Spleen (tissue), 7 donors: ENCODE data around the gene PPHLN1.

Experiments used
- POLR2AphosphoS5 ChIP-seq, 3 donors: sonication (generic); formaldehyde crosslinking; IDR thresholded peaks; one replicate each; pipeline ENCODE4 v1.5.1; 2017; ENCODE audit warnings: antibody characterized with exemption in 3 of 3
- TF ChIP-seq, protein P1 (sequence below), 11 experiments: fragments of 200-600 bp in 7 of 11; fragments of 450-650 bp in 4 of 11; sonication (generic) in 4 of 11; IDR thresholded peaks in 8 of 11; conservative IDR thresholded peaks in 3 of 11; 1 replicate in 7 of 11; 2 replicates in 4 of 11; pipeline versions ENCODE4 v1.4.0 to v1.8.0; 2016 to 2021; ENCODE audit warnings: antibody characterized with exemption in 11 of 11, inconsistent platforms in 4 of 11, mild to moderate bottlenecking in 1 of 11
- donor health status: DM: no; HTN: no; CAD: no; lungs with moderate emphysema.
- donor health status: DM: no; HTN: no; CAD: no.
- donor health status: DM: no; HTN: no; CAD: no.

DNA sequence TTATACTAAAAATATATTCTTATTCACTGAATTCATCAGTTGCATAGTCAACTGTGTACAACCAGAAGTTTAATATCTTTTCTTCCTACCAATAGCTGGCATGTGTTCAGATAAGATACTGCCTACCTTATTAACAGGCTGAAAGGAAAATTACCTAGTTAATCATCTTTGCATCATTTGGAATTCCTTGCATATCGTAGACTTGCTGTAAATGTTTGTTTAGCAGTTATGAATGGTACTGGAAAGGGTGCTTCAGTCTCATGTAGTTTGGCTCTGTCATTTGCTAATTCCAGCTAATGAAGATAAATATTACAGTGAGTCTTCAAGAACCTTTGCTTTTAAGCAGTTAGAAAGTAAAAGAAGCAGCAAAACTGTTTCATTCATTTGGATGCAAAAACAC is 84.4 kb downstream of the PPHLN1 start:
- TF ChIP-seq, protein P1, sequence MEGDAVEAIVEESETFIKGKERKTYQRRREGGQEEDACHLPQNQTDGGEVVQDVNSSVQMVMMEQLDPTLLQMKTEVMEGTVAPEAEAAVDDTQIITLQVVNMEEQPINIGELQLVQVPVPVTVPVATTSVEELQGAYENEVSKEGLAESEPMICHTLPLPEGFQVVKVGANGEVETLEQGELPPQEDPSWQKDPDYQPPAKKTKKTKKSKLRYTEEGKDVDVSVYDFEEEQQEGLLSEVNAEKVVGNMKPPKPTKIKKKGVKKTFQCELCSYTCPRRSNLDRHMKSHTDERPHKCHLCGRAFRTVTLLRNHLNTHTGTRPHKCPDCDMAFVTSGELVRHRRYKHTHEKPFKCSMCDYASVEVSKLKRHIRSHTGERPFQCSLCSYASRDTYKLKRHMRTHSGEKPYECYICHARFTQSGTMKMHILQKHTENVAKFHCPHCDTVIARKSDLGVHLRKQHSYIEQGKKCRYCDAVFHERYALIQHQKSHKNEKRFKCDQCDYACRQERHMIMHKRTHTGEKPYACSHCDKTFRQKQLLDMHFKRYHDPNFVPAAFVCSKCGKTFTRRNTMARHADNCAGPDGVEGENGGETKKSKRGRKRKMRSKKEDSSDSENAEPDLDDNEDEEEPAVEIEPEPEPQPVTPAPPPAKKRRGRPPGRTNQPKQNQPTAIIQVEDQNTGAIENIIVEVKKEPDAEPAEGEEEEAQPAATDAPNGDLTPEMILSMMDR (IDR thresholded peaks at IDR 0.05 in 8 of 11, conservative IDR thresholded peaks at IDR 0.05 in 3 of 11), result no peak
- TF ChIP-seq POLR2AphosphoS5 (IDR thresholded peaks at IDR 0.05), result no peak
